ENCODE measurements around the gene ATP4B.

DNA sequence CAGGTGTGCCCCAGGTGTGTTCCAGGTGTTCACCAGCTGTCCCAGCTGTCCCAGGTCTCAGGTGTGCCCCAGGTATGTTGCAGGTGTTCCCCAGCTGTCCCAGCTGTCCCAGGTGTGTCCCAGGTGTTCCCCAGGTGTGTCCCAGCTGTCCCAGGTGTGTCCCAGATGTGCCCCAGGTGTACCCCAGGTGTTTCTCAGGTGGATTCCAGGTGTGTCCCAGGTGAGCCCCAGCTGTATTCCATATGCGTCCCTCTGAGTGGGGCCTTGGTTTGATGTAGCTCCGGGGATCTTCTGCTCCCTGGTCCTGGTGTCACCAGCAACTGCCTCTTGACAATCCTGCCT, 8.3 kb upstream of the ATP4B start:
- no peak for TF ChIP-seq POLR2A (IDR thresholded peaks at IDR 0.05)
- no peak for TF ChIP-seq CTCF (IDR thresholded peaks at IDR 0.05)
- no peak for TF ChIP-seq EP300 (IDR thresholded peaks at IDR 0.05)
- TF ChIP-seq POLR2AphosphoS5 (IDR thresholded peaks at IDR 0.05), result no peak
